ENCODE data around the gene CADPS. TPM values are rescaled to one million over a fixed set of nuclear protein-coding genes. Genes with fewer than 3 reads are reported as not detected.

CADPS gene
- total and polyA plus RNA-seq, 8 donors = 0.50 to 2.9 (median 2.2) TPM

GRCh38 chr3:62611541-62612240 is 263.5 kb downstream of the CADPS start:
- Histone ChIP-seq H3K4me3 (no peak overlapping the region), H3K9me3 (no peaks in the 10 kb centered on the region), H3K4me1 (peaks cover 0 to 5% of the 10 kb centered on the region in 2 donors), H3K27ac (no peak overlapping the region), H3K36me3 (no peaks in the 10 kb centered on the region), H3K27me3 (no peaks in the 10 kb centered on the region)
- no peak for TF ChIP-seq CTCF (IDR thresholded peaks at IDR 0.05)
- no peak for ATAC-seq
- intact Hi-C loops (cut with DNase I) = no loop called here
- no peak for DNase-seq

DNA sequence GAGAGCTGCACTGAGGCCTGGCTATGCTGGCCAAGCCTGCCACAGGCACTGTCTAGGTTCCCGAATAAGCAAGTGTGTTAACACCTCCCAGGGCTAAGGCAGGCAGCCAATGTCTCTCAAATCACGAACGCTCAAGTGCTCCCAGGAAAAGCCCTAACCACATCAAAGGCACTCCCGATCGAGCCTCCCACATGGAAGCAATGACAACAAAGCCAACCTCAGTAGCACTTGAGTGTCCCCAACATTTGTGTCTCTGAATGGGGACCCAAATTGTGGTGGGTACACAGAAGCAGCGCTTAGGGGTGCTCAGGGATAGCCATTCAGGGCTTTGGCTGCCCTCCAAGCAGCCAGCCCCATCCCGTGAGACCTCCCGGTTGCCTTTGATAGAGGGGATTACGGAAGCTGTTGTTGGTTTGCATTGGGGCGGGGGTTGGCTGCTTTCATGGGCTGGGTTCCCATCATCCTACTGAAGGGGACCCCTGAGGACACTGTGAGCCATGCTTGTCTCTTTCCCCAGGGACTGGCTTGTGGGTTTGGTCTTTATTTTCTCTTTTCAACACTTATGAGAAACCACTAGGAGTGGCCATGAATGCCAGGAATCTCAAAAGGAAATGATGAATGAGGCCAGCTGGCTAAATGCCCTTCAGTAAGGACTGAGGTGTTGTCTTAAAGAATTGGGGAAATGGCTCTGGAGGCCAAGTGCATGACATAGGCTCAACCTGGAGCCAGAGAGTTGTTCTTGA is 267.8 kb downstream of the CADPS start:
- Histone ChIP-seq H3K27me3 (no peaks in the 10 kb centered on the region), H3K4me1 (peaks cover 5 to 8% of the 10 kb centered on the region in 2 donors), H3K27ac (peak overlapping the region; percentile 69 to 80), H3K36me3 (no peaks in the 10 kb centered on the region), H3K9me3 (no peaks in the 10 kb centered on the region), H3K4me3 (no peak overlapping the region)
- DNase-seq (peak in 3 of 4 donors; percentile 30 to 86 (median 76)), ATAC-seq (peak; percentile 85)
- no peak for TF ChIP-seq CTCF (IDR thresholded peaks at IDR 0.05)
- intact Hi-C loops (cut with DNase I) = no loop called here

- no peak for TF ChIP-seq CTCF (IDR thresholded peaks at IDR 0.05)
- H3K27ac ChIP-seq = no peak overlapping the region
- H3K27me3 ChIP-seq = no peaks in the 10 kb centered on the region
- no peak for ATAC-seq
- intact Hi-C loops (cut with DNase I) = no loop called here
- H3K36me3 ChIP-seq = no peaks in the 10 kb centered on the region
- no peaks in the 10 kb centered on the region for H3K9me3 ChIP-seq
- H3K4me1 ChIP-seq = peaks cover 5 to 14% of the 10 kb centered on the region in 2 donors
- no peak overlapping the region for H3K4me3 ChIP-seq
- no peak for DNase-seq
Observed at GRCh38 chr3:62605413-62606068, 269.7 kb downstream of the CADPS start.

DNA sequence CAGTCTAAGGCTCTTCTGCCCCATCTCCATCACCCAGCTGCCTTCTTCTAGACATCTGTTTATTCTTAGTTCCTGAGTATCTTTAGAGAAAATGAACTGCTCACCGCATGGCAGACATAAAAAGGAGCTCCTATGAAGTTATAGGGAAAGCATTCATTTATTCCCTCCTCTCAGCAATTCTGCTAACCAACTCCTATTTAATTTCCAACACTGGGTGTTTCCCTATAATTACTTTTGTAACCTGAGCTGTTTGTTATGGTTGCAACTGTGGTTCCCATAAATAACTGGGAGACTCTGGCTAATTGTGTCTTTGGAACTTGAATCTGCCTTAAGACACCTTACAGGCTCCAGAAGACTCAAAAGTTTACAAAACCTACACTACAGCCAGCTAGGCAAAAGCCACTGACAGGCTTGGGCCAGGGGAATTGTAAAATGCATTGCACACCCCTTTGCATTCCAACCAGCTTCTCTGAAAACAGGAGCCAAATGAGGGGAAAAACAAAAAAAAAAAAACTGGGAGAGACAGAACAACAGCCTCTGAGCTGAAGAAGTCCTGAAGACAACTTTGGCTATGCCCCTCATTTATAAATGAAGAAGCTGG is 270.4 kb downstream of the CADPS start:
- Histone ChIP-seq H3K36me3 (no peaks in the 10 kb centered on the region), H3K9me3 (no peaks in the 10 kb centered on the region), H3K27ac (peak overlapping the region in 1 of 2 donors; percentile 24), H3K27me3 (no peaks in the 10 kb centered on the region), H3K4me3 (no peak overlapping the region), H3K4me1 (peaks cover 5 to 14% of the 10 kb centered on the region in 2 donors)
- ATAC-seq = no peak
- no peak for TF ChIP-seq CTCF (IDR thresholded peaks at IDR 0.05)
- DNase-seq = no peak
- intact Hi-C loops (cut with DNase I) = no loop called here

All from left lung (tissue), 10 donors.